Lower leg skin (tissue), 4 donors: ENCODE data around the gene COPS7A. TPM values are rescaled to one million over a fixed set of nuclear protein-coding genes. Genes with fewer than 3 reads are reported as not detected.

ENCODE experiments used
- DNase-seq, 2 donors: peaks; one replicate each; pipeline ENCODE4 v3.0.0-alpha.2; 2019; ENCODE audit warnings: low spot score in 2 of 2
- H3K4me3 ChIP-seq: fragments of 200-600 bp; sonication (generic); 2 replicates; pipeline ENCODE4 v1.5.1; 2017; ENCODE audit warnings: mild to moderate bottlenecking, low read depth; ENCODE audit not compliant: poor library complexity, severe bottlenecking
- POLR2A ChIP-seq, 2 donors: fragments of 450-650 bp; IDR thresholded peaks; one replicate each; pipeline ENCODE4 v1.6.1; 2016 to 2017; ENCODE audit warnings: antibody characterized with exemption in 2 of 2, mild to moderate bottlenecking in 1 of 2, moderate library complexity in 1 of 2
- WGBS, 2 donors: methylation state at CpG; one replicate each; pipeline ENCODE4 v1.1.5; 2018; 5-methylcytosine and 5-hydroxymethylcytosine counted together
- intact Hi-C: fragments of 100-400 bp; cut with DNase I; formaldehyde crosslinking; loops from one replicate; pipeline ENCODE4 v1.15.0; 2023; ENCODE audit warnings: low total_unique reads
- total RNA-seq, 4 donors: library from RNA; depleted of rRNA; stranded (reverse); fragments of >200 nt; gene quantifications; one replicate each; pipeline ENCODE4 v1.1.0, GENCODE V29; 2016
- TF ChIP-seq, protein P1 (sequence below), 3 donors: fragments of 450-650 bp; IDR thresholded peaks; one replicate each; pipeline ENCODE4 v1.5.1; 2016; ENCODE audit warnings: antibody characterized with exemption in 3 of 3, mild to moderate bottlenecking in 3 of 3, moderate library complexity in 2 of 3

Gene COPS7A, protein sequence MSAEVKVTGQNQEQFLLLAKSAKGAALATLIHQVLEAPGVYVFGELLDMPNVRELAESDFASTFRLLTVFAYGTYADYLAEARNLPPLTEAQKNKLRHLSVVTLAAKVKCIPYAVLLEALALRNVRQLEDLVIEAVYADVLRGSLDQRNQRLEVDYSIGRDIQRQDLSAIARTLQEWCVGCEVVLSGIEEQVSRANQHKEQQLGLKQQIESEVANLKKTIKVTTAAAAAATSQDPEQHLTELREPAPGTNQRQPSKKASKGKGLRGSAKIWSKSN
- total RNA-seq = 10 to 100 TPM; 46.3 to 64.6 (median 56.6) TPM

GRCh38 chr12:6723607-6724408 lies at the start of gene COPS7A:
TSS of gene COPS7A (plus strand) at chr12:6724046. CDS start at chr12:6724657, 611 bp downstream.
- peak in 1 of 2 donors; percentile 29 for TF ChIP-seq POLR2A (IDR thresholded peaks at IDR 0.05)
- TF ChIP-seq, protein P1, sequence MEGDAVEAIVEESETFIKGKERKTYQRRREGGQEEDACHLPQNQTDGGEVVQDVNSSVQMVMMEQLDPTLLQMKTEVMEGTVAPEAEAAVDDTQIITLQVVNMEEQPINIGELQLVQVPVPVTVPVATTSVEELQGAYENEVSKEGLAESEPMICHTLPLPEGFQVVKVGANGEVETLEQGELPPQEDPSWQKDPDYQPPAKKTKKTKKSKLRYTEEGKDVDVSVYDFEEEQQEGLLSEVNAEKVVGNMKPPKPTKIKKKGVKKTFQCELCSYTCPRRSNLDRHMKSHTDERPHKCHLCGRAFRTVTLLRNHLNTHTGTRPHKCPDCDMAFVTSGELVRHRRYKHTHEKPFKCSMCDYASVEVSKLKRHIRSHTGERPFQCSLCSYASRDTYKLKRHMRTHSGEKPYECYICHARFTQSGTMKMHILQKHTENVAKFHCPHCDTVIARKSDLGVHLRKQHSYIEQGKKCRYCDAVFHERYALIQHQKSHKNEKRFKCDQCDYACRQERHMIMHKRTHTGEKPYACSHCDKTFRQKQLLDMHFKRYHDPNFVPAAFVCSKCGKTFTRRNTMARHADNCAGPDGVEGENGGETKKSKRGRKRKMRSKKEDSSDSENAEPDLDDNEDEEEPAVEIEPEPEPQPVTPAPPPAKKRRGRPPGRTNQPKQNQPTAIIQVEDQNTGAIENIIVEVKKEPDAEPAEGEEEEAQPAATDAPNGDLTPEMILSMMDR (IDR thresholded peaks at IDR 0.05) = no peak
- intact Hi-C loops = no loop called here
- DNase-seq = peak; percentile 98 to 99
- WGBS, 2 donors = 0% methylated on average over 41 to 46 of the region's 49 CpGs
- peak within 1 kb of the TSS; percentile 23 for H3K4me3 ChIP-seq

GRCh38 chr12:6676962-6677361 lies 46.9 kb upstream of the COPS7A start:
- TF ChIP-seq, protein P1 (IDR thresholded peaks at IDR 0.05) = no peak
- no peak for TF ChIP-seq POLR2A (IDR thresholded peaks at IDR 0.05)
- intact Hi-C loops = no loop called here
- DNase-seq = no peak
- 88 to 96% methylated on average over 5 of the region's 5 CpGs for WGBS, 2 donors
- no peak overlapping the region for H3K4me3 ChIP-seq

DNA sequence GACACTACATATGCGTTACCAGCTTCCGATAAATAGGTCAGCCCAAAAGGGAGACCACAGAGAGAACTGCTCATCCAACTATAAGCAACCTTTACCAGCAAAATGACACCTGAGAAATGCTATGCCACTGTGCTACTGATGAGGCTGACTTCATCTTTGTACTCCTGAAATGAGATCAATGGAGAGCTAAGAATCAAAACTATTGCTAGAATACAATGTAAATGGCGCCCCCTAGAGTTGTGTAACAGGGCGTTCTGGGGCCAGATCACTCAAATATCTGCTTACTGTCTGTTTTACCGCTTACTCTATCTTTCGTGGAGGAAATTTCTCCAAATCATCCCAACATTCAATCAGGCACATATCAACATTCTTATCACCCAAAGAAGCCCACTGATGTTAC lies 39.2 kb upstream of the COPS7A start:
- H3K4me3 ChIP-seq = no peak overlapping the region
- intact Hi-C loops = no loop called here
- no peak for DNase-seq
- TF ChIP-seq, protein P1 (IDR thresholded peaks at IDR 0.05) = no peak
- TF ChIP-seq POLR2A (IDR thresholded peaks at IDR 0.05) = no peak
- WGBS, 2 donors = 69 to 75% methylated on average over 6 of the region's 6 CpGs

- no peak for DNase-seq
- intact Hi-C loops = no loop called here
- H3K4me3 ChIP-seq = no peak overlapping the region
- WGBS, 2 donors = 79 to 80% methylated on average over 3 of the region's 3 CpGs
- TF ChIP-seq, protein P1 (IDR thresholded peaks at IDR 0.05) = no peak
- TF ChIP-seq POLR2A (IDR thresholded peaks at IDR 0.05) = no peak
These were observed 38.0 kb upstream of the COPS7A start for GRCh38 chr12:6685814-6686213.

DNA sequence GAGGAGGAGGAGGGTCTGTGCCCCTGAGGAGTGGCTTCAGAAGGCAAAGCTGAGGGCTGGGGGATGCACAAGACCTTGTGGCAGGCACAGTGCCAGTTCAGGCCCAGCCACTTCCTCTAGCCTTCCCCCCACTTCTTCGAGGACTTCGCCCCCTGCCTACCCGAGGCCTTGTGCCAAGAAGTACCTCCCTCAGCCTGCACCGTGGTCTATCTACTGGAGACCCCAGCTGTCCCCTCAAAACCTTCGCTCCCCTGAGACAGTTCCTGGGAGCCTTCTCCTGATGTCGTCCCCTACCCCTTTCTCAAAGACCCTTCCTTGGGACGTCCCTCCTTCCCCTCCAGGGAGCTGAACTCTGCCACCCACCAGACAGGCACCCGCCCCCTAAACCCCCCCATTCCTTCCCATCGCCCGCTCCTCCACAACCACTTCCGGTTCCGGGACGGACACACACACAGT lies 35.3 kb upstream of the COPS7A start:
- TF ChIP-seq POLR2A (IDR thresholded peaks at IDR 0.05) = no peak
- TF ChIP-seq, protein P1 (IDR thresholded peaks at IDR 0.05) = no peak
- H3K4me3 ChIP-seq = peak overlapping the region; percentile 91
- no peak for DNase-seq
- WGBS, 2 donors = 0% methylated on average over 13 of the region's 13 CpGs
- intact Hi-C loops = no loop called here
